NT2/D1 (cell line): ENCODE results near the gene C11orf68.

Experiments
- DNase-seq: peaks from one replicate; pipeline ENCODE4 v3.0.0-alpha.2; 2011; ENCODE audit warnings: low read depth, low spot score
- H3K27me3 ChIP-seq: 2 replicates; pipeline ENCODE4 v1.6.0; 2011; ENCODE audit warnings: mild to moderate bottlenecking; ENCODE audit not compliant: insufficient read length, insufficient read depth
- H3K36me3 ChIP-seq: 2 replicates; pipeline ENCODE4 v1.6.1; 2011; ENCODE audit warnings: mild to moderate bottlenecking, low read length, mixed read lengths; ENCODE audit not compliant: insufficient read depth, insufficient read length
- H3K4me1 ChIP-seq: 2 replicates; pipeline ENCODE4 v1.5.1; 2011; ENCODE audit not compliant: insufficient read depth, insufficient read length
- H3K4me3 ChIP-seq: 2 replicates; pipeline ENCODE4 v1.5.1; 2011; ENCODE audit warnings: low read depth; ENCODE audit not compliant: insufficient read length
- H3K9ac ChIP-seq: 2 replicates; pipeline ENCODE4 v1.6.0; 2011; ENCODE audit warnings: low read depth; ENCODE audit not compliant: insufficient read length
- H3K9me3 ChIP-seq: 2 replicates; pipeline ENCODE4 v1.5.1; 2011; ENCODE audit warnings: mild to moderate bottlenecking, low read length; ENCODE audit not compliant: insufficient read depth
- SUZ12 ChIP-seq: IDR thresholded peaks from 2 replicates; pipeline ENCODE4 v1.6.1; 2011; ENCODE audit not compliant: insufficient read length, insufficient read depth; ENCODE audit errors: extremely low read depth
- YY1 ChIP-seq: IDR thresholded peaks from 2 replicates; pipeline ENCODE4 v1.6.1; 2011; ENCODE audit not compliant: insufficient read length, insufficient read depth
- ZNF274 ChIP-seq: IDR thresholded peaks from 2 replicates; pipeline ENCODE4 v1.6.1; 2011; ENCODE audit warnings: mild to moderate bottlenecking, low read depth, low read length

C11orf68 gene

GRCh38 chr11:65882120-65883057, 36.5 kb downstream of the C11orf68 start:
- Histone ChIP-seq H3K27me3 (no peaks in the 10 kb centered on the region), H3K9me3 (peaks cover 20% of the 10 kb centered on the region; the same call in 1 of the 2 replicates), H3K36me3 (peaks cover 66% of the 10 kb centered on the region), H3K9ac (no peak overlapping the region), H3K4me1 (peaks cover 9% of the 10 kb centered on the region), H3K4me3 (no peak overlapping the region)
- no peak for DNase-seq
- TF ChIP-seq SUZ12, result no peak
- no peak for TF ChIP-seq ZNF274
- TF ChIP-seq YY1, result no peak

GRCh38 chr11:65880844-65881421, 37.9 kb downstream of the C11orf68 start:
- peaks cover 52% of the 10 kb centered on the region for H3K36me3 ChIP-seq
- no peaks in the 10 kb centered on the region for H3K27me3 ChIP-seq
- H3K4me3 ChIP-seq, result no peak overlapping the region
- no peak for TF ChIP-seq ZNF274
- TF ChIP-seq SUZ12, result no peak
- no peak for TF ChIP-seq YY1
- H3K4me1 ChIP-seq, result peaks cover 7% of the 10 kb centered on the region
- H3K9ac ChIP-seq, result peak overlapping the region; percentile 16
- peaks cover 15% of the 10 kb centered on the region; the same call in 1 of the 2 replicates for H3K9me3 ChIP-seq
- DNase-seq, result no peak

- peaks cover 44% of the 10 kb centered on the region for H3K36me3 ChIP-seq
- H3K9ac ChIP-seq, result no peak overlapping the region
- H3K9me3 ChIP-seq, result peaks cover 7% of the 10 kb centered on the region; the same call in 1 of the 2 replicates
- H3K27me3 ChIP-seq, result no peaks in the 10 kb centered on the region
- DNase-seq, result no peak
- H3K4me1 ChIP-seq, result peaks cover 7% of the 10 kb centered on the region
- no peak for TF ChIP-seq SUZ12
- TF ChIP-seq ZNF274, result no peak
- no peak for TF ChIP-seq YY1
- no peak overlapping the region for H3K4me3 ChIP-seq
These were observed 38.8 kb downstream of the C11orf68 start for GRCh38 chr11:65880027-65880426.

GRCh38 chr11:65879617-65880016, 39.2 kb downstream of the C11orf68 start, which contains the start of gene CTSW:
Gene CTSW, plus strand, starts transcription at chr11:65879837. Its CDS starts 18 bp downstream, at chr11:65879855.
- H3K36me3 ChIP-seq, result peaks cover 40% of the 10 kb centered on the region
- H3K27me3 ChIP-seq, result no peaks in the 10 kb centered on the region
- peaks cover 3% of the 10 kb centered on the region for H3K4me1 ChIP-seq
- H3K4me3 ChIP-seq, result no peak within 1 kb of the TSS
- peaks cover 3% of the 10 kb centered on the region; the same call in 1 of the 2 replicates for H3K9me3 ChIP-seq
- DNase-seq, result no peak
- TF ChIP-seq YY1 (no peak), SUZ12 (no peak), ZNF274 (no peak)
- no peak within 1 kb of the TSS for H3K9ac ChIP-seq

- Histone ChIP-seq H3K9me3 (no peaks in the 10 kb centered on the region), H3K4me1 (peaks cover 18% of the 10 kb centered on the region), H3K27me3 (no peaks in the 10 kb centered on the region), H3K4me3 (peak overlapping the region; percentile 64), H3K9ac (peak overlapping the region; percentile 58), H3K36me3 (peaks cover 31% of the 10 kb centered on the region)
- peak; percentile 82 for DNase-seq
- no peak for TF ChIP-seq SUZ12
- TF ChIP-seq YY1, result no peak
- TF ChIP-seq ZNF274, result no peak
These were observed 45.3 kb downstream of the C11orf68 start for GRCh38 chr11:65873318-65874156.

- H3K4me1 ChIP-seq, result peaks cover 18% of the 10 kb centered on the region
- no peak for DNase-seq
- H3K4me3 ChIP-seq, result peak within 1 kb of the TSS; percentile 64
- no peaks in the 10 kb centered on the region for H3K9me3 ChIP-seq
- H3K27me3 ChIP-seq, result no peaks in the 10 kb centered on the region
- TF ChIP-seq ZNF274, result no peak
- no peak for TF ChIP-seq YY1
- TF ChIP-seq SUZ12, result no peak
- H3K36me3 ChIP-seq, result peaks cover 38% of the 10 kb centered on the region
- H3K9ac ChIP-seq, result peak within 1 kb of the TSS; percentile 77
These were observed 46.1 kb downstream of the C11orf68 start, which contains the start of gene EFEMP2 for GRCh38 chr11:65872586-65873317. Gene EFEMP2, minus strand, starts transcription at chr11:65872800. Its CDS starts 446 bp downstream, at chr11:65872354.
